Cardiac muscle cell (in vitro differentiated cells and primary cell): ENCODE data around the gene MYL5. TPM values are rescaled to one million over a fixed set of nuclear protein-coding genes. Genes with fewer than 3 reads are reported as not detected.

ENCODE experiments used
- DNase-seq, 2 donors: peaks; one replicate each; pipeline versions ENCODE4 v3.0.0 to v3.0.0-alpha.2; 2010 to 2017; ENCODE audit warnings: low read depth in 1 of 2, low spot score in 1 of 2
- H3K27ac ChIP-seq: fragments of 200-600 bp; sonication (generic); 2 replicates; pipeline ENCODE4 v1.5.1; 2016
- H3K27me3 ChIP-seq: fragments of 200-600 bp; sonication (generic); 2 replicates; pipeline ENCODE4 v1.6.0; 2016; ENCODE audit warnings: control low read depth
- H3K36me3 ChIP-seq: fragments of 200-600 bp; sonication (generic); 2 replicates; pipeline ENCODE4 v1.5.1; 2016; ENCODE audit warnings: control low read depth
- H3K4me1 ChIP-seq: fragments of 200-600 bp; sonication (generic); 2 replicates; pipeline ENCODE4 v1.8.1; 2017; ENCODE audit warnings: low read depth, mild to moderate bottlenecking, mixed run types
- H3K4me3 ChIP-seq: fragments of 200-600 bp; sonication (generic); 2 replicates; pipeline ENCODE4 v1.5.1; 2016; ENCODE audit warnings: mild to moderate bottlenecking
- H3K9me3 ChIP-seq: fragments of 200-600 bp; sonication (generic); 2 replicates; pipeline ENCODE4 v1.5.1; 2017; ENCODE audit warnings: low read depth, mild to moderate bottlenecking, control low read depth
- CTCF ChIP-seq: IDR thresholded peaks from 2 replicates; pipeline ENCODE4 v1.5.1; 2012; ENCODE audit warnings: low read depth, mild to moderate bottlenecking, low read length
- polyA plus RNA-seq: library from polyadenylated mRNA; unstranded; fragments of >200 nt; fragmentation: Nextera tagmentation; extraction: Ambion mirVana; gene quantifications from 2 replicates; pipeline ENCODE4 v1.2.1, GENCODE V29; 2016
- total RNA-seq: library from RNA; depleted of rRNA; stranded (reverse); fragments of >200 nt; gene quantifications from 2 replicates; pipeline ENCODE4 v1.2.3, GENCODE V29; 2016

Gene MYL5
- total and polyA plus RNA-seq, 2 experiments from 2014 or later = 33.8 to 40.5 TPM

GRCh38 chr4:686413-687040 is 12.2 kb downstream of the MYL5 start:
- no peak for DNase-seq
- TF ChIP-seq CTCF = no peak
- H3K9me3 ChIP-seq = no peaks in the 10 kb centered on the region
- no peak overlapping the region for H3K4me3 ChIP-seq
- H3K27ac ChIP-seq = no peak overlapping the region
- H3K4me1 ChIP-seq = no peaks in the 10 kb centered on the region
- H3K27me3 ChIP-seq = peaks cover 11% of the 10 kb centered on the region
- H3K36me3 ChIP-seq = no peaks in the 10 kb centered on the region

- H3K27ac ChIP-seq = no peak overlapping the region
Measured at GRCh38 chr4:687048-687970, 13.0 kb downstream of the MYL5 start.

GRCh38 chr4:687971-688853 is 13.9 kb downstream of the MYL5 start:
- TF ChIP-seq CTCF = no peak
- H3K36me3 ChIP-seq = no peaks in the 10 kb centered on the region
- no peak for DNase-seq
- no peaks in the 10 kb centered on the region for H3K4me1 ChIP-seq
- H3K9me3 ChIP-seq = no peaks in the 10 kb centered on the region
- no peak overlapping the region for H3K4me3 ChIP-seq
- peaks cover 11% of the 10 kb centered on the region for H3K27me3 ChIP-seq
- H3K27ac ChIP-seq = no peak overlapping the region

More at GRCh38 chr4:687048-687970, 13.0 kb downstream of the MYL5 start:
- H3K4me3 ChIP-seq = no peak overlapping the region
- peaks cover 11% of the 10 kb centered on the region for H3K27me3 ChIP-seq
- peak in 1 of 2 donors; percentile 89 for DNase-seq
- no peak for TF ChIP-seq CTCF
- H3K9me3 ChIP-seq = no peaks in the 10 kb centered on the region
- H3K4me1 ChIP-seq = no peaks in the 10 kb centered on the region
- H3K36me3 ChIP-seq = no peaks in the 10 kb centered on the region

- H3K4me1 ChIP-seq = no peaks in the 10 kb centered on the region
- DNase-seq = peak in 1 of 2 donors; percentile 30
Measured at GRCh38 chr4:688854-689681, 14.7 kb downstream of the MYL5 start, which contains the start of gene SLC49A3. SLC49A3 (minus strand) TSS chr4:689151; CDS start chr4:689127, 24 bp downstream.

More at GRCh38 chr4:688854-689681, 14.7 kb downstream of the MYL5 start, which contains the start of gene SLC49A3:
- Histone ChIP-seq H3K9me3 (no peaks in the 10 kb centered on the region), H3K36me3 (no peaks in the 10 kb centered on the region), H3K27ac (no peak within 1 kb of the TSS), H3K4me3 (no peak within 1 kb of the TSS), H3K27me3 (peaks cover 11% of the 10 kb centered on the region)
- no peak for TF ChIP-seq CTCF
